ENCODE results near the gene BICC1.

GRCh38 chr10:58638388-58638787 lies 125.7 kb downstream of the BICC1 start:
- no peak for TF ChIP-seq CTCF (IDR thresholded peaks at IDR 0.05 in 8 of 11, conservative IDR thresholded peaks at IDR 0.05 in 3 of 11)
- no peak for TF ChIP-seq POLR2A (IDR thresholded peaks at IDR 0.05)

Measured in spleen (tissue), 7 donors.